Neural crest cell (in vitro differentiated cells): Measurements from ENCODE around the gene ENDOV. TPM values are rescaled to one million over a fixed set of nuclear protein-coding genes. Genes with fewer than 3 reads are reported as not detected.

Experiments
- DNase-seq: peaks from one replicate; pipeline ENCODE4 v3.0.0; 2021; ENCODE audit warnings: low read depth, mixed read lengths, low spot score
- H3K27ac Mint-ChIP-seq: one replicate; pipeline ENCODE4 v1.8.0; 2021; ENCODE audit warnings: mild to moderate bottlenecking, mixed read lengths; ENCODE audit not compliant: unreplicated experiment
- H3K27me3 Mint-ChIP-seq: 2 replicates; pipeline ENCODE4 v1.8.0; 2021; ENCODE audit warnings: low read depth, mild to moderate bottlenecking, mixed read lengths
- H3K36me3 Mint-ChIP-seq: 2 replicates; pipeline ENCODE4 v1.8.0; 2021; ENCODE audit warnings: low read depth, mild to moderate bottlenecking, mixed read lengths
- H3K4me1 Mint-ChIP-seq: 2 replicates; pipeline ENCODE4 v1.8.0; 2021; ENCODE audit warnings: mixed read lengths
- H3K4me3 Mint-ChIP-seq: one replicate; pipeline ENCODE4 v1.8.0; 2021; ENCODE audit warnings: mild to moderate bottlenecking, mixed read lengths
- H3K9me3 Mint-ChIP-seq: 2 replicates; pipeline ENCODE4 v1.8.0; 2021; ENCODE audit warnings: mixed read lengths
- CTCF ChIP-seq: fragments of 200-600 bp; sonication (generic); conservative IDR thresholded peaks from 2 replicates; pipeline ENCODE4 v1.5.0; 2021; ENCODE audit warnings: antibody characterized with exemption, mild to moderate bottlenecking
- total RNA-seq: library from RNA; stranded (reverse); gene quantifications from 2 replicates; pipeline ENCODE4 v1.2.1, GENCODE V29; 2021

Gene ENDOV
- total RNA-seq, 1 donor from 2014 or later = 38.0 TPM

GRCh38 chr17:80431246-80432195 lies 16.6 kb downstream of the ENDOV start:
- DNase-seq = no peak
- Mint-ChIP-seq H3K27me3 (peaks cover 4% of the 10 kb centered on the region), H3K4me3 (no peak overlapping the region), H3K36me3 (no peaks in the 10 kb centered on the region), H3K9me3 (no peaks in the 10 kb centered on the region), H3K27ac (peak overlapping the region; percentile 27), H3K4me1 (no peaks in the 10 kb centered on the region)
- TF ChIP-seq CTCF = no peak

GRCh38 chr17:80432350-80432955 lies 17.5 kb downstream of the ENDOV start:
- Mint-ChIP-seq H3K27me3 (peaks cover 7% of the 10 kb centered on the region), H3K27ac (no peak overlapping the region), H3K4me3 (no peak overlapping the region), H3K4me1 (no peaks in the 10 kb centered on the region), H3K36me3 (no peaks in the 10 kb centered on the region), H3K9me3 (no peaks in the 10 kb centered on the region)
- TF ChIP-seq CTCF = no peak
- no peak for DNase-seq

GRCh38 chr17:80432961-80433550 lies 18.1 kb downstream of the ENDOV start:
- no peaks in the 10 kb centered on the region for H3K4me1 Mint-ChIP-seq
- TF ChIP-seq CTCF = no peak
- no peaks in the 10 kb centered on the region for H3K9me3 Mint-ChIP-seq
- peaks cover 7% of the 10 kb centered on the region for H3K27me3 Mint-ChIP-seq
- DNase-seq = no peak
- H3K27ac Mint-ChIP-seq = no peak overlapping the region
- H3K4me3 Mint-ChIP-seq = no peak overlapping the region
- H3K36me3 Mint-ChIP-seq = no peaks in the 10 kb centered on the region

GRCh38 chr17:80433916-80434666 lies 19.1 kb downstream of the ENDOV start:
- H3K4me3 Mint-ChIP-seq = no peak overlapping the region
- no peaks in the 10 kb centered on the region for H3K4me1 Mint-ChIP-seq
- H3K36me3 Mint-ChIP-seq = no peaks in the 10 kb centered on the region
- no peak for TF ChIP-seq CTCF
- no peak overlapping the region for H3K27ac Mint-ChIP-seq
- no peaks in the 10 kb centered on the region for H3K9me3 Mint-ChIP-seq
- DNase-seq = no peak
- peaks cover 7% of the 10 kb centered on the region for H3K27me3 Mint-ChIP-seq

GRCh38 chr17:80437532-80437931 lies 22.6 kb downstream of the ENDOV start:
- no peaks in the 10 kb centered on the region for H3K36me3 Mint-ChIP-seq
- no peaks in the 10 kb centered on the region for H3K4me1 Mint-ChIP-seq
- H3K9me3 Mint-ChIP-seq = no peaks in the 10 kb centered on the region
- H3K4me3 Mint-ChIP-seq = no peak overlapping the region
- no peak for TF ChIP-seq CTCF
- H3K27me3 Mint-ChIP-seq = peaks cover 18% of the 10 kb centered on the region
- H3K27ac Mint-ChIP-seq = no peak overlapping the region
- no peak for DNase-seq
